Pancreas (tissue), 10 donors: ENCODE results near the gene PANX2. TPM values are rescaled to one million over a fixed set of nuclear protein-coding genes. Genes with fewer than 3 reads are reported as not detected.

ENCODE experiments used
- ATAC-seq, 4 donors: fragments of 200-7000 bp; cut with Tn5 transposase; one replicate each; pipeline versions ENCODE4 v1.8.0 to v1.9.1; 2020; ENCODE audit warnings: mild to moderate bottlenecking in 4 of 4, moderate library complexity in 4 of 4
- DNase-seq, 6 donors: peaks; one replicate each; pipeline ENCODE4 v3.0.0-alpha.2; 2020
- FAIRE-seq: peaks from 2 replicates; lab custom pipeline; 2012; peaks lifted over from hg19 to GRCh38; lab: Jason Lieb, UNC
- H3K27ac ChIP-seq, 4 donors: fragments of 200-600 bp; sonication (generic); 1 replicate in 3 of 4; 2 replicates in 1 of 4; pipeline versions ENCODE4 v1.5.0 to v1.8.0; 2020
- H3K27me3 ChIP-seq, 4 donors: fragments of 200-600 bp; one replicate each; pipeline ENCODE4 v1.8.0; 2021
- H3K36me3 ChIP-seq, 3 donors: fragments of 200-600 bp; sonication (generic) in 1 of 3; one replicate each; pipeline versions ENCODE4 v1.5.0 to v1.8.0; 2020 to 2021
- H3K4me1 ChIP-seq, 3 donors: fragments of 200-600 bp; one replicate each; pipeline ENCODE4 v1.8.0; 2021
- H3K4me3 ChIP-seq, 4 donors: fragments of 200-600 bp; sonication (generic) in 2 of 4; one replicate each; pipeline versions ENCODE4 v1.5.0 to v1.8.0; 2020 to 2021
- H3K9me3 ChIP-seq, 4 donors: fragments of 200-600 bp; one replicate each; pipeline ENCODE4 v1.8.0; 2021
- WGBS, 2 donors: extraction: QIAGEN DNeasy Blood & Tissue Kit; methylation state at CpG; one replicate each; pipeline ENCODE4 v1.1.7; 2013; 5-methylcytosine and 5-hydroxymethylcytosine counted together
- intact Hi-C, 3 donors: fragments of 100-400 bp; cut with DNase I; formaldehyde crosslinking; loops; one replicate each; pipeline versions ENCODE4 v1.11.1 to v1.14.2; 2022
- polyA plus RNA-seq, 2 donors: library from polyadenylated mRNA; stranded (reverse); fragments of 200-250 nt; gene quantifications; one replicate each; pipeline ENCODE4 v1.2.3, GENCODE V29; 2013
- total RNA-seq, 6 donors: library from RNA; stranded (reverse); fragmentation: NEBNext Ultra II Directional in 4 of 6; extraction: Animal tissue kit (Norgen Biotek cat#: 25700) in 4 of 6; gene quantifications; one replicate each; pipeline versions ENCODE4 v1.2.1 to v1.2.4, GENCODE V29; 2021 to 2023
- TF ChIP-seq, protein P1 (sequence below), 4 donors: fragments of 200-600 bp; sonication (generic) in 3 of 4; IDR thresholded peaks; one replicate each; pipeline versions ENCODE4 v1.5.0 to v1.8.0; 2021; ENCODE audit warnings: antibody characterized with exemption in 4 of 4
- donor health status: healthy with polysubstance abuse.
- donor health status: DM: no; HTN: no; CAD: no; lungs with moderate emphysema.
- donor health status: DM: no; HTN: no; CAD: no.
- donor health status: control.
- donor health status: control.
- donor health status: Bipolar disorder and iron deficiency.
- donor health status: DM: yes; HTN: yes; CAD: no.
- donor health status: DM: no; HTN: no; CAD: no.
- donor health status: DM: no; HTN: no; CAD: no.
- donor health status: DM: yes; HTN: yes; CAD: no.

The PANX2 gene
- 1 to 10 TPM in 1 of 6 donors, under 1 TPM in 5; 0.31 to 1.2 (median 0.60) TPM for total RNA-seq
- 1 to 10 TPM in 1 of 2 donors, under 1 TPM in 1; 0.68 to 3.5 TPM for polyA plus RNA-seq

GRCh38 chr22:50170453-50171318, at the start of gene PANX2:
Gene PANX2 (plus strand): TSS chr22:50170731. CDS start chr22:50170731, 0 bp downstream.
- H3K4me3 ChIP-seq = peak within 1 kb of the TSS in 3 of 4 donors; percentile 26 to 49 (median 43)

DNA sequence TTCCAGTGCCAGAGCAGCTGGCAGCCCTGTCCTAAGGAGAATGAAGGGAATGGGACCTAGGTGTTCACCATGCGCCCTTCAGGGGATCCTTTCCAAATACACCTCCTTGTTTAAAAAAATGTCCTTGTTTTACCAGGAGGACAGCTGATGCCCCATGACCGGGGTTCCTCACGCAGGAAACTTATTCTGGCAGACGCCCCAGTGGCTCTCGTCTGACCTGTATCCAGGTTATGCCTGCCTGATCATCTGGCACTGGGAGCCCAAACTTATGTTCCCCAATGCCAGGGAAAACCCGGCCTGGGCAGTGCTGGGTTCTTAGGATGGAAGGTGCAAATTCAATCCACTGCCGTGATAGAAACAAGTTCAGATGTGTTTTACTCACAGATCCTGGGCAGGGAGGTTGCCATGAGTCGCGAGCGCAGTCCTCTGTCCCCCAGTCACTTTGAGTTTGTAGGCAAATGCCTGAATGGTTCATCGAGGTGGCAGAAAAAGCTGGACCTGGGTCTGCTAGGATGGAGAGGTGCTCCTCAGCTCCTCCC, 49.3 kb upstream of the PANX2 start:
- no peak overlapping the region for H3K27ac ChIP-seq
- TF ChIP-seq, protein P1, sequence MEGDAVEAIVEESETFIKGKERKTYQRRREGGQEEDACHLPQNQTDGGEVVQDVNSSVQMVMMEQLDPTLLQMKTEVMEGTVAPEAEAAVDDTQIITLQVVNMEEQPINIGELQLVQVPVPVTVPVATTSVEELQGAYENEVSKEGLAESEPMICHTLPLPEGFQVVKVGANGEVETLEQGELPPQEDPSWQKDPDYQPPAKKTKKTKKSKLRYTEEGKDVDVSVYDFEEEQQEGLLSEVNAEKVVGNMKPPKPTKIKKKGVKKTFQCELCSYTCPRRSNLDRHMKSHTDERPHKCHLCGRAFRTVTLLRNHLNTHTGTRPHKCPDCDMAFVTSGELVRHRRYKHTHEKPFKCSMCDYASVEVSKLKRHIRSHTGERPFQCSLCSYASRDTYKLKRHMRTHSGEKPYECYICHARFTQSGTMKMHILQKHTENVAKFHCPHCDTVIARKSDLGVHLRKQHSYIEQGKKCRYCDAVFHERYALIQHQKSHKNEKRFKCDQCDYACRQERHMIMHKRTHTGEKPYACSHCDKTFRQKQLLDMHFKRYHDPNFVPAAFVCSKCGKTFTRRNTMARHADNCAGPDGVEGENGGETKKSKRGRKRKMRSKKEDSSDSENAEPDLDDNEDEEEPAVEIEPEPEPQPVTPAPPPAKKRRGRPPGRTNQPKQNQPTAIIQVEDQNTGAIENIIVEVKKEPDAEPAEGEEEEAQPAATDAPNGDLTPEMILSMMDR (IDR thresholded peaks at IDR 0.05) = no peak
- ATAC-seq = no peak
- no peak overlapping the region for H3K4me3 ChIP-seq
- no peak for DNase-seq
- no peaks in the 10 kb centered on the region for H3K27me3 ChIP-seq
- FAIRE-seq = no peak
- no peaks in the 10 kb centered on the region for H3K36me3 ChIP-seq
- 71 to 83% methylated on average over 11 of the region's 11 CpGs for WGBS, 2 donors
- intact Hi-C loops = no loop called here
- no peaks in the 10 kb centered on the region for H3K4me1 ChIP-seq
- H3K9me3 ChIP-seq = no peaks in the 10 kb centered on the region

More at GRCh38 chr22:50170453-50171318, at the start of gene PANX2:
- Histone ChIP-seq H3K9me3 (no peaks in the 10 kb centered on the region), H3K27me3 (no peaks in the 10 kb centered on the region), H3K36me3 (no peaks in the 10 kb centered on the region), H3K27ac (no peak within 1 kb of the TSS), H3K4me1 (no peaks in the 10 kb centered on the region)
- TF ChIP-seq, protein P1 (IDR thresholded peaks at IDR 0.05) = no peak
- intact Hi-C loops = no loop called here
- FAIRE-seq (no peak), ATAC-seq (peak in 2 of 4 donors; percentile 22 to 32), DNase-seq (peak in 4 of 6 donors; percentile 15 to 75 (median 54))
- WGBS, 2 donors = 13 to 42% methylated on average over 31 to 93 of the region's 105 CpGs

DNA sequence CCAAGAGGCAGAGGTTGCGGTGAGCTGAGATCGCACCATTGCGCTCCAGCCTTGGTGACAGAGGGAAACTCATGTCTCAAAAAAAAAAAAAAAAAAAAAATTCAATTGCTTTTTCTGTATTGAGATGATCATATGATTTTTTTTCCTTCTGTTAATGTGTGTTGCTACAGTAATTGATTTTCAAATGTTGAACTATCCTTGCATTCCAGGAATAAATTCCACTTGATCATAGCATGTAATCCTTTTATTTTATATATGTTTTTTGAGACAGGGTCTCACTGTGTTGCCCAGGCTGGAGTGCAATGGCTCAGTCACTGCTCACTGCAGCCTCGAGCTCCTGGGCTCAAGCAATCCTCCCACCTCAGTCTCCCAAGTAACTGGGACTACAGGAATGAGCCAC, 47.4 kb upstream of the PANX2 start:
- intact Hi-C loops = no loop called here
- DNase-seq (no peak), FAIRE-seq (no peak), ATAC-seq (no peak)
- Histone ChIP-seq H3K4me1 (no peaks in the 10 kb centered on the region), H3K36me3 (no peaks in the 10 kb centered on the region), H3K27me3 (no peaks in the 10 kb centered on the region), H3K9me3 (no peaks in the 10 kb centered on the region), H3K27ac (no peak overlapping the region), H3K4me3 (no peak overlapping the region)
- TF ChIP-seq, protein P1 (IDR thresholded peaks at IDR 0.05) = no peak
- 90 to 93% methylated on average over 4 of the region's 4 CpGs for WGBS, 2 donors

DNA sequence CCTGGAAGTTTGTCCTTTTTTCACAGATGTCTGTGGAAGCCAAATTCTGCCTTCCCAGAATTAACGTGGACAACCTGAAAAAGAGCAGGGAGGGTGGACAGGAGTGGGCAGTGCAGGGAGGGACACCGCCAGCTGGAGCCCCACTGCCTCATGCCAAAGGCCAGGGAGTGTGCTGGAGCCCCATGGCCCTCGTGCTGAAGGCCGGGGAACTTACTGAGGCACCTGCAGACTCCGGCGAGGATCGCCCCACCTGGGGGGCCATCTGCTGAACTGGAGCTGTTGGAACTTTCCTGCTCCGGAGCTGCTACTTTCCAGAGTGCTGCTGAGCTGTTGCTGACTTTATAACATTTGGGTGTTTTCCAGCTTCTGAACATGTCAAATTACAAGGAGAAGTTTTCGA, 45.5 kb upstream of the PANX2 start:
- Histone ChIP-seq H3K36me3 (no peaks in the 10 kb centered on the region), H3K27me3 (no peaks in the 10 kb centered on the region), H3K4me3 (no peak overlapping the region), H3K9me3 (no peaks in the 10 kb centered on the region), H3K27ac (no peak overlapping the region), H3K4me1 (no peaks in the 10 kb centered on the region)
- FAIRE-seq (no peak), ATAC-seq (no peak), DNase-seq (no peak)
- WGBS, 2 donors = 74% methylated on average over 9 of the region's 9 CpGs
- TF ChIP-seq, protein P1 (IDR thresholded peaks at IDR 0.05) = no peak
- intact Hi-C loops = no loop called here
